ENCODE data around the gene SLC8A1. TPM values are rescaled to one million over a fixed set of nuclear protein-coding genes. Genes with fewer than 3 reads are reported as not detected.

SLC8A1 gene
- total RNA-seq, 1 experiment from 2014 or later: not detected

GRCh38 chr2:40470822-40471813, 19.2 kb upstream of the SLC8A1 start:
- Histone ChIP-seq H3K36me3 (ENCODE audit: insufficient read depth, low read length) (no peaks in the 10 kb centered on the region), H2AFZ (ENCODE audit: low read length) (no peak overlapping the region), H3K9me2 (replicated peaks; ENCODE audit: insufficient read depth, low read length) (no peaks in the 10 kb centered on the region), H3K27me3 (ENCODE audit: low read length) (no peaks in the 10 kb centered on the region), H3K4me1 (ENCODE audit: low read length) (no peaks in the 10 kb centered on the region), H3K9ac (ENCODE audit: low read length) (no peak overlapping the region), H3K79me2 (ENCODE audit: low read length) (no peaks in the 10 kb centered on the region), H3K4me2 (ENCODE audit: low read depth, low read length, poor library complexity, severe bottlenecking) (no peak overlapping the region), H3K27ac (ENCODE audit: low read length) (no peak overlapping the region), H4K20me1 (ENCODE audit: insufficient read depth, low read depth, low read length) (no peaks in the 10 kb centered on the region), H3K4me3 (ENCODE audit: low read length) (no peak overlapping the region), H3K9me3 (ENCODE audit: low read length) (no peaks in the 10 kb centered on the region)
- no peak for DNase-seq

GRCh38 chr2:40466935-40467572, 15.2 kb upstream of the SLC8A1 start:
- Histone ChIP-seq H3K4me2 (ENCODE audit: low read depth, low read length, poor library complexity, severe bottlenecking) (no peak overlapping the region), H3K4me1 (ENCODE audit: low read length) (no peaks in the 10 kb centered on the region), H2AFZ (ENCODE audit: low read length) (no peak overlapping the region), H3K36me3 (ENCODE audit: insufficient read depth, low read length) (no peaks in the 10 kb centered on the region), H4K20me1 (ENCODE audit: insufficient read depth, low read depth, low read length) (no peaks in the 10 kb centered on the region), H3K9me3 (ENCODE audit: low read length) (no peaks in the 10 kb centered on the region), H3K27ac (ENCODE audit: low read length) (no peak overlapping the region), H3K79me2 (ENCODE audit: low read length) (no peaks in the 10 kb centered on the region), H3K9ac (ENCODE audit: low read length) (no peak overlapping the region), H3K9me2 (replicated peaks; ENCODE audit: insufficient read depth, low read length) (no peaks in the 10 kb centered on the region), H3K27me3 (ENCODE audit: low read length) (no peaks in the 10 kb centered on the region), H3K4me3 (ENCODE audit: low read length) (no peak overlapping the region)
- DNase-seq: no peak

GRCh38 chr2:40466332-40466906, 14.5 kb upstream of the SLC8A1 start:
- Histone ChIP-seq H3K9ac (ENCODE audit: low read length) (no peak overlapping the region), H2AFZ (ENCODE audit: low read length) (no peak overlapping the region), H3K4me2 (ENCODE audit: low read depth, low read length, poor library complexity, severe bottlenecking) (no peak overlapping the region), H3K4me3 (ENCODE audit: low read length) (no peak overlapping the region), H3K27ac (ENCODE audit: low read length) (no peak overlapping the region), H3K36me3 (ENCODE audit: insufficient read depth, low read length) (no peaks in the 10 kb centered on the region), H3K9me3 (ENCODE audit: low read length) (no peaks in the 10 kb centered on the region), H3K79me2 (ENCODE audit: low read length) (no peaks in the 10 kb centered on the region), H3K27me3 (ENCODE audit: low read length) (no peaks in the 10 kb centered on the region), H4K20me1 (ENCODE audit: insufficient read depth, low read depth, low read length) (no peaks in the 10 kb centered on the region), H3K9me2 (replicated peaks; ENCODE audit: insufficient read depth, low read length) (no peaks in the 10 kb centered on the region), H3K4me1 (ENCODE audit: low read length) (no peaks in the 10 kb centered on the region)
- DNase-seq: no peak

GRCh38 chr2:40463112-40463511, 11.2 kb upstream of the SLC8A1 start:
- H3K4me2 ChIP-seq (ENCODE audit: low read depth, low read length, poor library complexity, severe bottlenecking): no peak overlapping the region
- no peak overlapping the region for H3K4me3 ChIP-seq (ENCODE audit: low read length)
- no peaks in the 10 kb centered on the region for H3K9me2 ChIP-seq (replicated peaks; ENCODE audit: insufficient read depth, low read length)
- H3K4me1 ChIP-seq (ENCODE audit: low read length): no peaks in the 10 kb centered on the region
- no peaks in the 10 kb centered on the region for H4K20me1 ChIP-seq (ENCODE audit: insufficient read depth, low read depth, low read length)
- no peaks in the 10 kb centered on the region for H3K27me3 ChIP-seq (ENCODE audit: low read length)
- H3K9ac ChIP-seq (ENCODE audit: low read length): no peak overlapping the region
- no peaks in the 10 kb centered on the region for H3K36me3 ChIP-seq (ENCODE audit: insufficient read depth, low read length)
- H2AFZ ChIP-seq (ENCODE audit: low read length): no peak overlapping the region
- H3K79me2 ChIP-seq (ENCODE audit: low read length): no peaks in the 10 kb centered on the region
- no peaks in the 10 kb centered on the region for H3K9me3 ChIP-seq (ENCODE audit: low read length)
- DNase-seq: no peak
- no peak overlapping the region for H3K27ac ChIP-seq (ENCODE audit: low read length)

GRCh38 chr2:40458271-40458794, 6.4 kb upstream of the SLC8A1 start:
- H3K9me3 ChIP-seq (ENCODE audit: low read length): no peaks in the 10 kb centered on the region
- H3K4me1 ChIP-seq (ENCODE audit: low read length): no peaks in the 10 kb centered on the region
- no peaks in the 10 kb centered on the region for H3K27me3 ChIP-seq (ENCODE audit: low read length)
- no peaks in the 10 kb centered on the region for H3K9me2 ChIP-seq (replicated peaks; ENCODE audit: insufficient read depth, low read length)
- no peaks in the 10 kb centered on the region for H3K36me3 ChIP-seq (ENCODE audit: insufficient read depth, low read length)
- no peak overlapping the region for H3K4me3 ChIP-seq (ENCODE audit: low read length)
- no peak overlapping the region for H3K27ac ChIP-seq (ENCODE audit: low read length)
- no peak overlapping the region for H3K4me2 ChIP-seq (ENCODE audit: low read depth, low read length, poor library complexity, severe bottlenecking)
- no peaks in the 10 kb centered on the region for H4K20me1 ChIP-seq (ENCODE audit: insufficient read depth, low read depth, low read length)
- no peak for DNase-seq
- no peak overlapping the region for H2AFZ ChIP-seq (ENCODE audit: low read length)
- no peak overlapping the region for H3K9ac ChIP-seq (ENCODE audit: low read length)
- no peaks in the 10 kb centered on the region for H3K79me2 ChIP-seq (ENCODE audit: low read length)

GRCh38 chr2:40457837-40458236, 5.9 kb upstream of the SLC8A1 start:
- Histone ChIP-seq H3K4me2 (ENCODE audit: low read depth, low read length, poor library complexity, severe bottlenecking) (no peak overlapping the region), H3K27ac (ENCODE audit: low read length) (no peak overlapping the region), H3K36me3 (ENCODE audit: insufficient read depth, low read length) (no peaks in the 10 kb centered on the region), H3K9me2 (replicated peaks; ENCODE audit: insufficient read depth, low read length) (no peaks in the 10 kb centered on the region), H3K4me1 (ENCODE audit: low read length) (no peaks in the 10 kb centered on the region), H2AFZ (ENCODE audit: low read length) (no peak overlapping the region), H4K20me1 (ENCODE audit: insufficient read depth, low read depth, low read length) (no peaks in the 10 kb centered on the region), H3K79me2 (ENCODE audit: low read length) (no peaks in the 10 kb centered on the region), H3K9me3 (ENCODE audit: low read length) (no peaks in the 10 kb centered on the region), H3K27me3 (ENCODE audit: low read length) (no peaks in the 10 kb centered on the region), H3K4me3 (ENCODE audit: low read length) (no peak overlapping the region), H3K9ac (ENCODE audit: low read length) (no peak overlapping the region)
- DNase-seq: no peak

- Histone ChIP-seq H3K9me2 (replicated peaks; ENCODE audit: insufficient read depth, low read length) (no peaks in the 10 kb centered on the region), H3K4me3 (ENCODE audit: low read length) (no peak overlapping the region), H3K4me1 (ENCODE audit: low read length) (no peaks in the 10 kb centered on the region), H2AFZ (ENCODE audit: low read length) (no peak overlapping the region), H3K27me3 (ENCODE audit: low read length) (no peaks in the 10 kb centered on the region), H3K79me2 (ENCODE audit: low read length) (no peaks in the 10 kb centered on the region), H3K9ac (ENCODE audit: low read length) (no peak overlapping the region), H3K27ac (ENCODE audit: low read length) (no peak overlapping the region), H3K4me2 (ENCODE audit: low read depth, low read length, poor library complexity, severe bottlenecking) (no peak overlapping the region), H3K36me3 (ENCODE audit: insufficient read depth, low read length) (no peaks in the 10 kb centered on the region), H3K9me3 (ENCODE audit: low read length) (no peaks in the 10 kb centered on the region), H4K20me1 (ENCODE audit: insufficient read depth, low read depth, low read length) (no peaks in the 10 kb centered on the region)
- no peak for DNase-seq
Observed at GRCh38 chr2:40457366-40457765, 5.5 kb upstream of the SLC8A1 start.

- Histone ChIP-seq H3K9me2 (replicated peaks; ENCODE audit: insufficient read depth, low read length) (no peaks in the 10 kb centered on the region), H3K4me2 (ENCODE audit: low read depth, low read length, poor library complexity, severe bottlenecking) (no peak overlapping the region), H4K20me1 (ENCODE audit: insufficient read depth, low read depth, low read length) (no peaks in the 10 kb centered on the region), H2AFZ (ENCODE audit: low read length) (no peak overlapping the region), H3K27me3 (ENCODE audit: low read length) (no peaks in the 10 kb centered on the region), H3K36me3 (ENCODE audit: insufficient read depth, low read length) (no peaks in the 10 kb centered on the region), H3K4me1 (ENCODE audit: low read length) (no peaks in the 10 kb centered on the region), H3K4me3 (ENCODE audit: low read length) (no peak overlapping the region), H3K27ac (ENCODE audit: low read length) (no peak overlapping the region), H3K9ac (ENCODE audit: low read length) (no peak overlapping the region), H3K79me2 (ENCODE audit: low read length) (no peaks in the 10 kb centered on the region), H3K9me3 (ENCODE audit: low read length) (no peaks in the 10 kb centered on the region)
- DNase-seq: no peak
Observed at GRCh38 chr2:40456926-40457325, 5.0 kb upstream of the SLC8A1 start.
